Adrenal gland (tissue), 5 donors: Measurements from ENCODE around the gene EIF1AD.

ENCODE experiments used
- POLR2A ChIP-seq, 2 donors: fragments of 450-650 bp; IDR thresholded peaks; one replicate each; pipeline ENCODE4 v1.6.1; 2017; ENCODE audit warnings: antibody characterized with exemption in 2 of 2, mild to moderate bottlenecking in 2 of 2, moderate library complexity in 1 of 2
- TF ChIP-seq, protein P1 (sequence below), 6 experiments: fragments of 450-650 bp in 4 of 6; fragments of 200-600 bp in 2 of 6; sonication (generic) in 1 of 6; IDR thresholded peaks; 1 replicate in 5 of 6; 2 replicates in 1 of 6; pipeline versions ENCODE4 v1.5.1 to v1.8.0; 2016 to 2021; ENCODE audit warnings: antibody characterized with exemption in 6 of 6, mild to moderate bottlenecking in 2 of 6, moderate library complexity in 1 of 6
- donor health status: DM: no; HTN: no; CAD: no.

DNA sequence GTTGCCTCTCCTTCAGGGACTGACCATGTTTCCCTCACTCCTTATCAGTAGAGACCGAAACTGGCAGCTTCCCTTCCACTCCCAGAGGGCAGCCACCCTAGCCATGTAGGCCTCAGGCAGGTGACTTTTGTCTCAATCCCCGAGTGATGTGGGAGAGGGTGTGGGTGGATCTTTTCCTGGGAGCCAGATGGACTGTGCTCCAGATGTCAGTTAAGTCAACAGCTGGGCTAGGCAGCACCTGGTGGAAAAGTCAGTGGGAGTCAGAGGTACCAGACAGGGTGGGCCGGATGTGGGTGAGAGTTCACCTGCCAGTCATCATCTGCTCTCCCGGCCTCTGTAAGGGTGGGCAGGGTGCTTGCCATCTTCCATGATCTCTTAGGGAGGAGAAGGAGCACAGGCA lies 2.2 kb upstream of the EIF1AD start:
- TF ChIP-seq, protein P1, sequence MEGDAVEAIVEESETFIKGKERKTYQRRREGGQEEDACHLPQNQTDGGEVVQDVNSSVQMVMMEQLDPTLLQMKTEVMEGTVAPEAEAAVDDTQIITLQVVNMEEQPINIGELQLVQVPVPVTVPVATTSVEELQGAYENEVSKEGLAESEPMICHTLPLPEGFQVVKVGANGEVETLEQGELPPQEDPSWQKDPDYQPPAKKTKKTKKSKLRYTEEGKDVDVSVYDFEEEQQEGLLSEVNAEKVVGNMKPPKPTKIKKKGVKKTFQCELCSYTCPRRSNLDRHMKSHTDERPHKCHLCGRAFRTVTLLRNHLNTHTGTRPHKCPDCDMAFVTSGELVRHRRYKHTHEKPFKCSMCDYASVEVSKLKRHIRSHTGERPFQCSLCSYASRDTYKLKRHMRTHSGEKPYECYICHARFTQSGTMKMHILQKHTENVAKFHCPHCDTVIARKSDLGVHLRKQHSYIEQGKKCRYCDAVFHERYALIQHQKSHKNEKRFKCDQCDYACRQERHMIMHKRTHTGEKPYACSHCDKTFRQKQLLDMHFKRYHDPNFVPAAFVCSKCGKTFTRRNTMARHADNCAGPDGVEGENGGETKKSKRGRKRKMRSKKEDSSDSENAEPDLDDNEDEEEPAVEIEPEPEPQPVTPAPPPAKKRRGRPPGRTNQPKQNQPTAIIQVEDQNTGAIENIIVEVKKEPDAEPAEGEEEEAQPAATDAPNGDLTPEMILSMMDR (IDR thresholded peaks at IDR 0.05), result no peak
- TF ChIP-seq POLR2A (IDR thresholded peaks at IDR 0.05), result no peak
